GM19238 (cell line): Measurements from ENCODE around the gene GYS2.

Experiments used
- DNase-seq: peaks from one replicate; pipeline ENCODE4 v3.0.0; 2011; ENCODE audit warnings: low spot score; ENCODE audit not compliant: insufficient read length

The GYS2 gene

GRCh38 chr12:21553329-21553675 lies 51.3 kb downstream of the GYS2 start:
- no peak for DNase-seq

- DNase-seq = no peak
Observed at GRCh38 chr12:21552635-21553328, 51.9 kb downstream of the GYS2 start.

- no peak for DNase-seq
Observed at GRCh38 chr12:21551841-21552465, 52.7 kb downstream of the GYS2 start.

GRCh38 chr12:21547437-21547836 lies 57.2 kb downstream of the GYS2 start:
- DNase-seq = no peak

- DNase-seq = no peak
Observed at GRCh38 chr12:21546716-21547115, 57.9 kb downstream of the GYS2 start.

GRCh38 chr12:21545557-21545956 lies 59.1 kb downstream of the GYS2 start:
- no peak for DNase-seq

- DNase-seq = no peak
Observed at GRCh38 chr12:21543151-21543550, 61.5 kb downstream of the GYS2 start.

GRCh38 chr12:21542403-21542802 lies 62.2 kb downstream of the GYS2 start:
- DNase-seq = no peak

- no peak for DNase-seq
Observed at GRCh38 chr12:21541773-21542172, 62.9 kb downstream of the GYS2 start.

- DNase-seq = no peak
Observed at GRCh38 chr12:21539797-21540196, 64.8 kb downstream of the GYS2 start.

- DNase-seq = no peak
Observed at GRCh38 chr12:21538061-21538653, 66.5 kb downstream of the GYS2 start.

GRCh38 chr12:21529456-21529855 lies 75.2 kb downstream of the GYS2 start:
- no peak for DNase-seq

GRCh38 chr12:21528953-21529352 lies 75.7 kb downstream of the GYS2 start:
- no peak for DNase-seq

GRCh38 chr12:21527451-21528180 lies 77.0 kb downstream of the GYS2 start:
- peak; percentile 40 for DNase-seq

- no peak for DNase-seq
Observed at GRCh38 chr12:21526721-21527345, 77.8 kb downstream of the GYS2 start.

- no peak for DNase-seq
Observed at GRCh38 chr12:21526053-21526452, 78.6 kb downstream of the GYS2 start, which contains the start of gene SPX. TSS of gene SPX (plus strand) at chr12:21526296. CDS start at chr12:21526473, 177 bp downstream.

GRCh38 chr12:21523148-21523547 lies 81.5 kb downstream of the GYS2 start:
- DNase-seq = no peak

- DNase-seq = no peak
Observed at GRCh38 chr12:21521541-21521940, 83.1 kb downstream of the GYS2 start.

GRCh38 chr12:21518451-21518850 lies 86.2 kb downstream of the GYS2 start:
- DNase-seq = no peak

GRCh38 chr12:21516281-21516680 lies 88.4 kb downstream of the GYS2 start:
- DNase-seq = no peak

GRCh38 chr12:21509768-21510167 lies 94.9 kb downstream of the GYS2 start:
- DNase-seq = no peak

GRCh38 chr12:21507849-21508248 lies 96.8 kb downstream of the GYS2 start:
- DNase-seq = no peak
